Breast epithelium (tissue), 3 donors: ENCODE results near the gene MBLAC2.

Experiments used
- CTCF ChIP-seq, 3 donors: fragments of 450-650 bp; IDR thresholded peaks; one replicate each; pipeline ENCODE4 v1.5.1; 2016 to 2017; ENCODE audit warnings: antibody characterized with exemption in 3 of 3, mild to moderate bottlenecking in 3 of 3, moderate library complexity in 3 of 3
- POLR2A ChIP-seq: fragments of 450-650 bp; IDR thresholded peaks from one replicate; pipeline ENCODE4 v1.6.1; 2016; ENCODE audit warnings: antibody characterized with exemption, mild to moderate bottlenecking, moderate library complexity

DNA sequence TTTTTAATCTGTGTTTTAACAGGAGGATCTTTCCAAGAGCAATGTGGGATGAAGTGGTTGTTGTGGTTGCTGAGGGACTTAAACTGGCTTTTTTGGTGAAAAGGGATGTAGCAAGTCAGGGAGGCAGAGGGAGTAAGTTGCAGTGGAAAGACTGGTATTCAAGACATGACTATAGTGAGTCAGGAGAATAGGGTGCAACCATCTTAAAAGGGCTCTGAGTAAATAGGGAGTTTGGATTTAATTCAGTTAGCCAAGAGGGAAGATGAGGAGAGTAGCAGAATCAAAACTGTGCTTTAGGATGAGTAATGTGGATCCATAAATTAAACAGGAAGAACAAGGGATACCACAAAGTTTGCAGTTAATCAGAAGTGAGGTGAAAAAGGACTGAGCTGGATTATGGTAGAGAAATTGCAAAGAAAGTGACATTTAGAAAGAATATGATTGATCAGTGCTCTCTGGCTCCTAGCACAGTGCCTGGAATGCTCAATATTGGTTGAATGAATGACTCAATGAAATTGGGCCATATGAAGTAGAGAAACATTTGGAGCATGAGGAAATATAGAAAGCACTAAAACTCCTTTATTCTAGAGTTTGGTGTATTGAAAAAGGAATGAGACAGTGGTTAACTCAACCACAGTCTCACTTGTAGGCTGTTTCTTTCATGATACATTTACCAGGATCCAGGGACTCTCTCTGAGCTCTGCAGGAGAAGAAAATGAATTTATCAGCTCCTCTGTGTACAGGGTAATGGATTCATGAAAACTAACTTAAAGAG is 5.2 kb upstream of the MBLAC2 start:
- TF ChIP-seq CTCF (IDR thresholded peaks at IDR 0.05) = no peak
- TF ChIP-seq POLR2A = no peak
